HCT116 (cell line): ENCODE measurements around the gene BRD2. TPM values are rescaled to one million over a fixed set of nuclear protein-coding genes. Genes with fewer than 3 reads are reported as not detected.

ENCODE experiments used
- ATAC-seq: fragments of 200-7000 bp; cut with Tn5 transposase; 2 replicates; pipeline ENCODE4 v1.9.1; 2020; ENCODE audit warnings: mild to moderate bottlenecking, moderate library complexity
- BruUV-seq: library from RNA; stranded (reverse); fragments of 400-500 nt; replicated peaks from 2 replicates; lab custom pipeline; 2021; lab: Mats Ljungman, UMichigan
- CTCF ChIA-PET: fragments of 300-600 bp; sonication (Branson Sonifier 250); formaldehyde crosslinking; loops from one replicate; lab custom pipeline; 2021; ENCODE audit warnings: antibody characterized with exemption; lab: Charles Lee
- POLR2A ChIA-PET: fragments of 300-600, 350-600 bp; sonication (Branson Sonifier 250); formaldehyde crosslinking; loops from one replicate; lab custom pipeline; 2021; ENCODE audit warnings: antibody characterized with exemption; lab: Charles Lee
- RAD21 ChIA-PET, 2 experiments: fragments of 300-600 bp; sonication (Branson Sonifier 250); formaldehyde crosslinking; loops; one replicate each; lab custom pipeline; 2023; ENCODE audit warnings: low total read pairs in 2 of 2; ENCODE audit not compliant: uncharacterized antibody in 2 of 2, unreplicated experiment in 2 of 2, low non-redundant PET in 1 of 2; lab: Charles Lee
- DNase-seq: peaks from one replicate; pipeline ENCODE4 v3.0.0-alpha.2; 2010; ENCODE audit warnings: low read depth, low spot score
- H2AFZ ChIP-seq: fragments of 200-600 bp; shearing (Covaris generic), sonication (generic); 2 replicates; pipeline ENCODE4 v1.6.1; 2017; ENCODE audit warnings: low read depth, mixed run types, mixed read lengths, antibody characterized with exemption, low read length; ENCODE audit not compliant: poor library complexity, severe bottlenecking
- H3K27ac ChIP-seq: 2 replicates; pipeline ENCODE4 v1.5.1; 2012; ENCODE audit warnings: low read depth, low read length
- H3K27me3 ChIP-seq: fragments of 200-600 bp; sonication (generic); 2 replicates; pipeline ENCODE4 v1.6.1; 2016; ENCODE audit warnings: mixed run types, low read length, mixed read lengths; ENCODE audit not compliant: insufficient read depth
- H3K36me3 ChIP-seq, 2 experiments: fragments of 200-500 bp in 1 of 2; fragments of 200-600 bp in 1 of 2; sonication (Bioruptor generic) in 1 of 2; sonication (generic) in 1 of 2; 2 replicates each; pipeline versions ENCODE4 v1.5.1 to v1.6.1; 2014 to 2016; ENCODE audit warnings: low read length in 2 of 2, inconsistent platforms in 1 of 2, mixed read lengths in 1 of 2, mixed run types in 1 of 2; ENCODE audit not compliant: insufficient read depth in 2 of 2, control insufficient read depth in 1 of 2
- H3K4me1 ChIP-seq, 2 experiments: fragments of 200-600 bp in 1 of 2; sonication (generic) in 1 of 2; 2 replicates each; pipeline versions ENCODE4 v1.5.1 to v1.6.1; 2012 to 2017; ENCODE audit warnings: low read length in 2 of 2, inconsistent platforms in 1 of 2, mild to moderate bottlenecking in 1 of 2, mixed read lengths in 1 of 2, mixed run types in 1 of 2, moderate library complexity in 1 of 2; ENCODE audit not compliant: insufficient read depth in 2 of 2, control insufficient read depth in 1 of 2
- H3K4me2 ChIP-seq: fragments of 200-600 bp; sonication (generic); 2 replicates; pipeline ENCODE4 v1.6.1; 2017; ENCODE audit warnings: mixed run types, low read length, mixed read lengths
- H3K4me3 ChIP-seq, 2 experiments: fragments of 200-600 bp in 1 of 2; sonication (generic) in 1 of 2; replicated peaks in 1 of 2; 2 replicates each; pipeline ENCODE4 v1.5.1; 2011 to 2016; ENCODE audit warnings: low read length in 2 of 2, control low read depth in 1 of 2, low read depth in 1 of 2, mild to moderate bottlenecking in 1 of 2, mixed read lengths in 1 of 2, mixed run types in 1 of 2
- H3K79me2 ChIP-seq: fragments of 200-600 bp; sonication (generic); 2 replicates; pipeline ENCODE4 v1.6.1; 2017; ENCODE audit warnings: mild to moderate bottlenecking, mixed run types, low read length, moderate library complexity, mixed read lengths; ENCODE audit not compliant: insufficient read depth
- H3K9ac ChIP-seq: fragments of 200-600 bp; sonication (generic); 2 replicates; pipeline ENCODE4 v1.6.1; 2016; ENCODE audit warnings: low read length, mixed read lengths
- H3K9me2 ChIP-seq: fragments of 200-600 bp; sonication (generic), shearing (Covaris generic); 2 replicates; pipeline ENCODE4 v1.6.1; 2017; ENCODE audit warnings: mixed run types, mild to moderate bottlenecking, moderate library complexity; ENCODE audit not compliant: insufficient read depth
- H3K9me3 ChIP-seq, 2 experiments: fragments of 200-500 bp in 1 of 2; fragments of 200-600 bp in 1 of 2; sonication (Bioruptor generic) in 1 of 2; sonication (generic) in 1 of 2; 2 replicates each; pipeline ENCODE4 v1.6.1; 2014 to 2017; ENCODE audit warnings: low read length in 2 of 2, mixed read lengths in 2 of 2, inconsistent platforms in 1 of 2, low read depth in 1 of 2, mild to moderate bottlenecking in 1 of 2, mixed run types in 1 of 2, moderate library complexity in 1 of 2; ENCODE audit not compliant: control insufficient read depth in 1 of 2, insufficient read depth in 1 of 2
- H4K20me1 ChIP-seq: fragments of 200-600 bp; sonication (generic), shearing (Covaris generic); 2 replicates; pipeline ENCODE4 v1.6.1; 2017; ENCODE audit warnings: mixed run types, mild to moderate bottlenecking, moderate library complexity; ENCODE audit not compliant: insufficient read depth
- ELF1 ChIP-seq: IDR thresholded peaks from 2 replicates; pipeline ENCODE4 v1.6.1; 2012; ENCODE audit warnings: low read depth, borderline replicate concordance
- POLR2AphosphoS5 ChIP-seq: IDR thresholded peaks from 2 replicates; pipeline ENCODE4 v1.6.1; 2011; ENCODE audit warnings: mild to moderate bottlenecking, low read depth, low read length, moderate library complexity
- SIN3A ChIP-seq: IDR thresholded peaks from 2 replicates; pipeline ENCODE4 v1.6.1; 2012; ENCODE audit warnings: low read depth
- TCF7L2 ChIP-seq: IDR thresholded peaks from 2 replicates; pipeline ENCODE4 v1.7.0; 2011; ENCODE audit warnings: borderline replicate concordance, inconsistent platforms; ENCODE audit not compliant: insufficient read depth, insufficient read length; ENCODE audit errors: extremely low read depth
- YY1 ChIP-seq: IDR thresholded peaks from 2 replicates; pipeline ENCODE4 v1.6.1; 2011; ENCODE audit warnings: low read length, low read depth, moderate library complexity, mild to moderate bottlenecking; ENCODE audit not compliant: insufficient replicate concordance; ENCODE audit errors: extremely low read depth
- intact Hi-C: fragments of 100-400 bp; cut with micrococcal nuclease; formaldehyde crosslinking; loops from 2 replicates; pipeline ENCODE4 v1.10.0; 2022
- total RNA-seq: library from RNA; stranded (reverse); gene quantifications from one replicate; pipeline ENCODE4 v1.2.1, GENCODE V29; 2021; ENCODE audit not compliant: unreplicated experiment
- TF ChIP-seq, protein P1 (sequence below): IDR thresholded peaks from 2 replicates; pipeline ENCODE4 v1.6.1; 2012
- TF ChIP-seq, protein P2 (sequence below), 3 experiments: fragments of 200-600 bp in 1 of 3; sonication (generic) in 1 of 3; IDR thresholded peaks in 2 of 3; conservative IDR thresholded peaks in 1 of 3; 2 replicates each; pipeline ENCODE4 v1.5.1; 2012 to 2017; ENCODE audit warnings: low read depth in 2 of 3, low read length in 2 of 3, antibody characterized with exemption in 1 of 3, borderline replicate concordance in 1 of 3, control low read depth in 1 of 3, mild to moderate bottlenecking in 1 of 3, mixed read lengths in 1 of 3, mixed run types in 1 of 3, moderate library complexity in 1 of 3; ENCODE audit not compliant: insufficient read depth in 1 of 3
- TF ChIP-seq, protein P3 (sequence below): IDR thresholded peaks from 2 replicates; pipeline ENCODE4 v1.6.1; 2012; ENCODE audit warnings: low read depth

The BRD2 gene
- total RNA-seq, 1 experiment from 2014 or later: 260 TPM

DNA sequence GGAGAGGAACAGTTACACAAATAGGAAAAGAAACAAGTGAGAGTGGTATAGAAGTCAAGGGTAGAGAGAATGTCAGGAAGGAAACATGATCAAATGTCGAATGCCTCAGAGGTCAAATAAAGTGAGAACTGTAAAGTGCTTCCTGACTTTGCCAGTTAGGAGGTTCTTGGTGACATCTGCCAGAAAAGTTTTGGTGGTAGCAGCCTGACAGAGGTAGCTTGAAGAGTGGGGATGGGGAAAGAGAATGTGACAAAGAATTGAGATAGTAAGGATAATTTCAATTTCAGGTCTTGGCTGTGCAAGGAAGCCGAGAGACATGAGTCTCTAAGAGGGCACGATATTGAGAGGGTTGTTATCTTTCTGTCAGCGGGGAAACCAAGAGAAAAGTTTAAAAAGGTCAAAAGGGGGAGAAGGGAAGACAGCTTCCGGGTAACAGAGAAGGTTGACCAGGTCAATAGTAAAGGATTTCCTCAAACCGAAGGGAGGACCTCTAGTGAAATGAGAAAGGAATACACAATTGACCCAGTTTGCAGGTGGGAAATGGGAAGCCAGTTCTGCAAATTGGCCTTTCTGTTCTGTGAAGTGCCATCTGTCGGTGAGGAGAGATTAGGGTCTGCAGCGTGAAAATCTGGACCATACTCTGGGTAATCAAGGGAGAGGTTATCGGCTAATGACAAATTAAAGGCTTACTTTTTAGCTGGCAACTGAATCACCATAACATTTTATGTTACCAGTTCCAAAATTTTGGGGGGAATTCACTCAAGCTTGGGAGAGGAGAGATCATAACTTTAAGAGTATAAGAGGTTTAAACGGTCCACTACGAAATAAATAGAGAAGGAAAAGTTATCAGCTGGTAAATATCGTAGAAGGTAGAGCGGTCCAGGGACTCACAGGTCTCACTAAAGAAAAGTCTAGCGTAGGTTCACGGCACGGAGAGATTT, 973 bp upstream of the BRD2 start:
- BruUV-seq: no TSS peak
- peak overlapping the region; percentile 82 to 92 for H3K4me3 ChIP-seq
- intact Hi-C loops: loop anchor here (1.0 to 5.0 kb wide), 2 partner anchors 14 to 80 kb away; partner anchors contain the start of gene HLA-DMA
- RAD21 ChIA-PET: interaction anchor here in 1 of 2 experiments (1.6 kb wide), 1 partner anchor 17 kb away, joined by 4 read pairs; no protein-coding TSS in a partner anchor
- peak overlapping the region; percentile 84 for H3K4me2 ChIP-seq
- peaks cover 0 to under 1% of the 10 kb centered on the region in 2 experiments; a peak in 1 of 4 replicates for H3K36me3 ChIP-seq
- peak overlapping the region; percentile 97 for H3K27ac ChIP-seq
- TF ChIP-seq, protein P1, sequence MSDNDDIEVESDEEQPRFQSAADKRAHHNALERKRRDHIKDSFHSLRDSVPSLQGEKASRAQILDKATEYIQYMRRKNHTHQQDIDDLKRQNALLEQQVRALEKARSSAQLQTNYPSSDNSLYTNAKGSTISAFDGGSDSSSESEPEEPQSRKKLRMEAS: no peak
- TF ChIP-seq, protein P2, sequence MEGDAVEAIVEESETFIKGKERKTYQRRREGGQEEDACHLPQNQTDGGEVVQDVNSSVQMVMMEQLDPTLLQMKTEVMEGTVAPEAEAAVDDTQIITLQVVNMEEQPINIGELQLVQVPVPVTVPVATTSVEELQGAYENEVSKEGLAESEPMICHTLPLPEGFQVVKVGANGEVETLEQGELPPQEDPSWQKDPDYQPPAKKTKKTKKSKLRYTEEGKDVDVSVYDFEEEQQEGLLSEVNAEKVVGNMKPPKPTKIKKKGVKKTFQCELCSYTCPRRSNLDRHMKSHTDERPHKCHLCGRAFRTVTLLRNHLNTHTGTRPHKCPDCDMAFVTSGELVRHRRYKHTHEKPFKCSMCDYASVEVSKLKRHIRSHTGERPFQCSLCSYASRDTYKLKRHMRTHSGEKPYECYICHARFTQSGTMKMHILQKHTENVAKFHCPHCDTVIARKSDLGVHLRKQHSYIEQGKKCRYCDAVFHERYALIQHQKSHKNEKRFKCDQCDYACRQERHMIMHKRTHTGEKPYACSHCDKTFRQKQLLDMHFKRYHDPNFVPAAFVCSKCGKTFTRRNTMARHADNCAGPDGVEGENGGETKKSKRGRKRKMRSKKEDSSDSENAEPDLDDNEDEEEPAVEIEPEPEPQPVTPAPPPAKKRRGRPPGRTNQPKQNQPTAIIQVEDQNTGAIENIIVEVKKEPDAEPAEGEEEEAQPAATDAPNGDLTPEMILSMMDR (IDR thresholded peaks at IDR 0.05 in 2 of 3, conservative IDR thresholded peaks at IDR 0.05 in 1 of 3; ENCODE audit: borderline replicate concordance in 1 of 3, insufficient read depth in 1 of 3, low read depth in 2 of 3, low read length in 2 of 3): peak in 2 of 3 experiments; percentile 65 to 68; a peak in 4 of 6 replicates
- TF ChIP-seq SIN3A (no peak), TCF7L2 (no peak), YY1 (no peak), POLR2AphosphoS5 (peak; percentile 76; the same call in 1 of the 2 replicates), ELF1 (no peak)
- TF ChIP-seq, protein P3, sequence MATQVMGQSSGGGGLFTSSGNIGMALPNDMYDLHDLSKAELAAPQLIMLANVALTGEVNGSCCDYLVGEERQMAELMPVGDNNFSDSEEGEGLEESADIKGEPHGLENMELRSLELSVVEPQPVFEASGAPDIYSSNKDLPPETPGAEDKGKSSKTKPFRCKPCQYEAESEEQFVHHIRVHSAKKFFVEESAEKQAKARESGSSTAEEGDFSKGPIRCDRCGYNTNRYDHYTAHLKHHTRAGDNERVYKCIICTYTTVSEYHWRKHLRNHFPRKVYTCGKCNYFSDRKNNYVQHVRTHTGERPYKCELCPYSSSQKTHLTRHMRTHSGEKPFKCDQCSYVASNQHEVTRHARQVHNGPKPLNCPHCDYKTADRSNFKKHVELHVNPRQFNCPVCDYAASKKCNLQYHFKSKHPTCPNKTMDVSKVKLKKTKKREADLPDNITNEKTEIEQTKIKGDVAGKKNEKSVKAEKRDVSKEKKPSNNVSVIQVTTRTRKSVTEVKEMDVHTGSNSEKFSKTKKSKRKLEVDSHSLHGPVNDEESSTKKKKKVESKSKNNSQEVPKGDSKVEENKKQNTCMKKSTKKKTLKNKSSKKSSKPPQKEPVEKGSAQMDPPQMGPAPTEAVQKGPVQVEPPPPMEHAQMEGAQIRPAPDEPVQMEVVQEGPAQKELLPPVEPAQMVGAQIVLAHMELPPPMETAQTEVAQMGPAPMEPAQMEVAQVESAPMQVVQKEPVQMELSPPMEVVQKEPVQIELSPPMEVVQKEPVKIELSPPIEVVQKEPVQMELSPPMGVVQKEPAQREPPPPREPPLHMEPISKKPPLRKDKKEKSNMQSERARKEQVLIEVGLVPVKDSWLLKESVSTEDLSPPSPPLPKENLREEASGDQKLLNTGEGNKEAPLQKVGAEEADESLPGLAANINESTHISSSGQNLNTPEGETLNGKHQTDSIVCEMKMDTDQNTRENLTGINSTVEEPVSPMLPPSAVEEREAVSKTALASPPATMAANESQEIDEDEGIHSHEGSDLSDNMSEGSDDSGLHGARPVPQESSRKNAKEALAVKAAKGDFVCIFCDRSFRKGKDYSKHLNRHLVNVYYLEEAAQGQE: no peak
- TF ChIP-seq, all 23 proteins: peak for 2
- ChIA-PET POLR2A (interaction anchor here (0.6 to 8.1 kb wide), 4 partner anchors 12 to 28 kb away, joined by 4 to 227 read pairs (median 98); partner anchors contain the start of genes HLA-DMA and HLA-DMB), CTCF (interaction anchor here (1.2 to 7.8 kb wide), 5 partner anchors 10 to 99 kb away, joined by 3 to 73 read pairs (median 6); partner anchors contain the start of gene HLA-DMA)
- H3K79me2 ChIP-seq: peaks cover 64% of the 10 kb centered on the region
- H3K27me3 ChIP-seq: no peaks in the 10 kb centered on the region
- no peaks in the 10 kb centered on the region; the same call in 1 of the 2 replicates for H4K20me1 ChIP-seq
- DNase-seq: peak; percentile 73
- H3K4me1 ChIP-seq: peaks cover 10 to 45% of the 10 kb centered on the region in 2 experiments
- no peak overlapping the region for H2AFZ ChIP-seq
- H3K9ac ChIP-seq: peak overlapping the region; percentile 92
- no peaks in the 10 kb centered on the region for H3K9me3 ChIP-seq
- H3K9me2 ChIP-seq: no peaks in the 10 kb centered on the region
- ATAC-seq: no peak
